Measurements from ENCODE around the gene TUBGCP3. TPM values are rescaled to one million over a fixed set of nuclear protein-coding genes. Genes with fewer than 3 reads are reported as not detected.
"Not testable (repeated sequence)": the region's sequence is repeated elsewhere in the genome, so short reads cannot be mapped to it uniquely, and the experiment has no call there.

Gene TUBGCP3
- total RNA-seq, 1 experiment from 2014 or later = 49.9 TPM

- Histone ChIP-seq H4K20me1 (ENCODE audit: insufficient read depth, low read depth, low read length) (no peaks in the 10 kb centered on the region), H3K27me3 (ENCODE audit: low read length) (no peaks in the 10 kb centered on the region), H3K4me2 (ENCODE audit: low read depth, low read length, poor library complexity, severe bottlenecking) (no peak overlapping the region), H3K4me1 (ENCODE audit: low read length) (no peaks in the 10 kb centered on the region), H2AFZ (ENCODE audit: low read length) (no peak overlapping the region), H3K9ac (ENCODE audit: low read length) (no peak overlapping the region), H3K36me3 (ENCODE audit: insufficient read depth, low read length) (peaks cover 26% of the 10 kb centered on the region; the same call in 1 of the 2 replicates), H3K9me2 (replicated peaks; ENCODE audit: insufficient read depth, low read length) (no peaks in the 10 kb centered on the region), H3K27ac (ENCODE audit: low read length) (no peak overlapping the region), H3K4me3 (ENCODE audit: low read length) (no peak overlapping the region), H3K9me3 (ENCODE audit: low read length) (no peaks in the 10 kb centered on the region), H3K79me2 (ENCODE audit: low read length) (no peaks in the 10 kb centered on the region; the same call in 1 of the 2 replicates)
- DNase-seq = no peak
These were observed 81.9 kb downstream of the TUBGCP3 start for GRCh38 chr13:112506046-112506445.

- no peak overlapping the region for H3K4me2 ChIP-seq (ENCODE audit: low read depth, low read length, poor library complexity, severe bottlenecking)
- peaks cover 23% of the 10 kb centered on the region for H3K36me3 ChIP-seq (ENCODE audit: insufficient read depth, low read length)
- no peak overlapping the region for H3K4me3 ChIP-seq (ENCODE audit: low read length)
- H3K9me2 ChIP-seq (replicated peaks; ENCODE audit: insufficient read depth, low read length) = no peaks in the 10 kb centered on the region
- no peaks in the 10 kb centered on the region for H3K9me3 ChIP-seq (ENCODE audit: low read length)
- no peaks in the 10 kb centered on the region for H3K4me1 ChIP-seq (ENCODE audit: low read length)
- H3K9ac ChIP-seq (ENCODE audit: low read length) = no peak overlapping the region
- H3K27ac ChIP-seq (ENCODE audit: low read length) = no peak overlapping the region
- no peaks in the 10 kb centered on the region for H3K27me3 ChIP-seq (ENCODE audit: low read length)
- DNase-seq = no peak
- H4K20me1 ChIP-seq (ENCODE audit: insufficient read depth, low read depth, low read length) = no peaks in the 10 kb centered on the region
- peaks cover 6% of the 10 kb centered on the region; the same call in 1 of the 2 replicates for H3K79me2 ChIP-seq (ENCODE audit: low read length)
- no peak overlapping the region for H2AFZ ChIP-seq (ENCODE audit: low read length)
These were observed 91.8 kb downstream of the TUBGCP3 start for GRCh38 chr13:112496166-112496565.

GRCh38 chr13:112495465-112495864 is 92.5 kb downstream of the TUBGCP3 start:
- no peak for DNase-seq

GRCh38 chr13:112489199-112489598 is 98.8 kb downstream of the TUBGCP3 start:
- Histone ChIP-seq H3K4me3 (ENCODE audit: low read length) (no peak overlapping the region), H3K36me3 (ENCODE audit: insufficient read depth, low read length) (no peaks in the 10 kb centered on the region), H3K9ac (ENCODE audit: low read length) (no peak overlapping the region), H3K9me2 (replicated peaks; ENCODE audit: insufficient read depth, low read length) (no peaks in the 10 kb centered on the region), H4K20me1 (ENCODE audit: insufficient read depth, low read depth, low read length) (no peaks in the 10 kb centered on the region), H2AFZ (ENCODE audit: low read length) (no peak overlapping the region), H3K4me1 (ENCODE audit: low read length) (no peaks in the 10 kb centered on the region), H3K79me2 (ENCODE audit: low read length) (no peaks in the 10 kb centered on the region), H3K27ac (ENCODE audit: low read length) (no peak overlapping the region), H3K4me2 (ENCODE audit: low read depth, low read length, poor library complexity, severe bottlenecking) (no peak overlapping the region), H3K9me3 (ENCODE audit: low read length) (no peaks in the 10 kb centered on the region), H3K27me3 (ENCODE audit: low read length) (no peaks in the 10 kb centered on the region)
- no peak for DNase-seq

More at GRCh38 chr13:112495465-112495864, 92.5 kb downstream of the TUBGCP3 start:
- Histone ChIP-seq H3K4me3 (ENCODE audit: low read length) (no peak overlapping the region), H3K9me3 (ENCODE audit: low read length) (no peaks in the 10 kb centered on the region), H4K20me1 (ENCODE audit: insufficient read depth, low read depth, low read length) (no peaks in the 10 kb centered on the region), H3K4me1 (ENCODE audit: low read length) (no peaks in the 10 kb centered on the region), H3K9me2 (replicated peaks; ENCODE audit: insufficient read depth, low read length) (no peaks in the 10 kb centered on the region), H3K27ac (ENCODE audit: low read length) (no peak overlapping the region), H3K4me2 (ENCODE audit: low read depth, low read length, poor library complexity, severe bottlenecking) (no peak overlapping the region), H3K9ac (ENCODE audit: low read length) (no peak overlapping the region), H3K27me3 (ENCODE audit: low read length) (no peaks in the 10 kb centered on the region), H3K79me2 (ENCODE audit: low read length) (peaks cover 6% of the 10 kb centered on the region; the same call in 1 of the 2 replicates), H2AFZ (ENCODE audit: low read length) (no peak overlapping the region), H3K36me3 (ENCODE audit: insufficient read depth, low read length) (peaks cover 18% of the 10 kb centered on the region)

- not testable (repeated sequence) for H3K9ac ChIP-seq (ENCODE audit: low read length); H3K4me2 ChIP-seq (ENCODE audit: low read depth, low read length, poor library complexity, severe bottlenecking); H3K36me3 ChIP-seq (ENCODE audit: insufficient read depth, low read length); H3K27ac ChIP-seq (ENCODE audit: low read length); H3K4me1 ChIP-seq (ENCODE audit: low read length); H3K4me3 ChIP-seq (ENCODE audit: low read length); H3K79me2 ChIP-seq (ENCODE audit: low read length); H3K9me3 ChIP-seq (ENCODE audit: low read length); H3K9me2 ChIP-seq (replicated peaks; ENCODE audit: insufficient read depth, low read length); DNase-seq; H3K27me3 ChIP-seq (ENCODE audit: low read length); H2AFZ ChIP-seq (ENCODE audit: low read length); H4K20me1 ChIP-seq (ENCODE audit: insufficient read depth, low read depth, low read length)
These were observed 99.5 kb downstream of the TUBGCP3 start for GRCh38 chr13:112488343-112489050.

- Histone ChIP-seq H3K4me3 (ENCODE audit: low read length) (no peak overlapping the region), H3K79me2 (ENCODE audit: low read length) (no peaks in the 10 kb centered on the region), H3K27me3 (ENCODE audit: low read length) (no peaks in the 10 kb centered on the region), H4K20me1 (ENCODE audit: insufficient read depth, low read depth, low read length) (no peaks in the 10 kb centered on the region), H2AFZ (ENCODE audit: low read length) (no peak overlapping the region), H3K4me2 (ENCODE audit: low read depth, low read length, poor library complexity, severe bottlenecking) (no peak overlapping the region), H3K9ac (ENCODE audit: low read length) (no peak overlapping the region), H3K9me2 (replicated peaks; ENCODE audit: insufficient read depth, low read length) (no peaks in the 10 kb centered on the region), H3K27ac (ENCODE audit: low read length) (no peak overlapping the region), H3K4me1 (ENCODE audit: low read length) (no peaks in the 10 kb centered on the region), H3K36me3 (ENCODE audit: insufficient read depth, low read length) (no peaks in the 10 kb centered on the region), H3K9me3 (ENCODE audit: low read length) (no peaks in the 10 kb centered on the region)
- DNase-seq = no peak
These were observed 100.8 kb downstream of the TUBGCP3 start for GRCh38 chr13:112487127-112487517.

- Histone ChIP-seq H3K4me2 (ENCODE audit: low read depth, low read length, poor library complexity, severe bottlenecking) (no peak overlapping the region), H3K9ac (ENCODE audit: low read length) (no peak overlapping the region), H3K27ac (ENCODE audit: low read length) (no peak overlapping the region), H3K27me3 (ENCODE audit: low read length) (no peaks in the 10 kb centered on the region), H3K79me2 (ENCODE audit: low read length) (no peaks in the 10 kb centered on the region), H2AFZ (ENCODE audit: low read length) (no peak overlapping the region), H3K4me3 (ENCODE audit: low read length) (no peak overlapping the region), H3K4me1 (ENCODE audit: low read length) (no peaks in the 10 kb centered on the region), H3K36me3 (ENCODE audit: insufficient read depth, low read length) (no peaks in the 10 kb centered on the region), H4K20me1 (ENCODE audit: insufficient read depth, low read depth, low read length) (no peaks in the 10 kb centered on the region), H3K9me2 (replicated peaks; ENCODE audit: insufficient read depth, low read length) (no peaks in the 10 kb centered on the region), H3K9me3 (ENCODE audit: low read length) (no peaks in the 10 kb centered on the region)
- DNase-seq = no peak
These were observed 101.4 kb downstream of the TUBGCP3 start for GRCh38 chr13:112486386-112487126.

- not testable (repeated sequence) for H3K27ac ChIP-seq (ENCODE audit: low read length); H3K27me3 ChIP-seq (ENCODE audit: low read length); H3K9me3 ChIP-seq (ENCODE audit: low read length); H4K20me1 ChIP-seq (ENCODE audit: insufficient read depth, low read depth, low read length); DNase-seq; H3K9ac ChIP-seq (ENCODE audit: low read length); H3K36me3 ChIP-seq (ENCODE audit: insufficient read depth, low read length); H3K4me2 ChIP-seq (ENCODE audit: low read depth, low read length, poor library complexity, severe bottlenecking); H3K79me2 ChIP-seq (ENCODE audit: low read length); H3K4me3 ChIP-seq (ENCODE audit: low read length); H2AFZ ChIP-seq (ENCODE audit: low read length); H3K4me1 ChIP-seq (ENCODE audit: low read length); H3K9me2 ChIP-seq (replicated peaks; ENCODE audit: insufficient read depth, low read length)
These were observed 102.1 kb downstream of the TUBGCP3 start for GRCh38 chr13:112485814-112486213.
